MM.1S (cell line): ENCODE measurements around the gene GBP1.

Experiments used
- DNase-seq: peaks from one replicate; pipeline ENCODE4 v3.0.0-alpha.2; 2015
- H2AFZ ChIP-seq: fragments of 300-600 bp; sonication (generic); 2 replicates; pipeline ENCODE4 v1.6.0; 2016; ENCODE audit warnings: antibody characterized with exemption, low read length
- H3F3A ChIP-seq: fragments of 300-600 bp; sonication (generic); 2 replicates; pipeline ENCODE4 v1.6.1; 2016; ENCODE audit warnings: mild to moderate bottlenecking, antibody characterized with exemption, low read length, moderate library complexity, mixed read lengths; ENCODE audit not compliant: insufficient read depth
- H3K27ac ChIP-seq: fragments of 300-600 bp; sonication (generic); 2 replicates; pipeline ENCODE4 v1.5.1; 2016; ENCODE audit warnings: mild to moderate bottlenecking, low read length
- H3K27me3 ChIP-seq: fragments of 300-600 bp; sonication (generic); replicated peaks from 2 replicates; pipeline ENCODE4 v1.6.0; 2016; ENCODE audit warnings: low read length; ENCODE audit not compliant: insufficient read depth
- H3K36me3 ChIP-seq: fragments of 300-600 bp; sonication (generic); replicated peaks from 2 replicates; pipeline ENCODE4 v1.6.1; 2016; ENCODE audit warnings: mild to moderate bottlenecking, low read length, mixed read lengths; ENCODE audit not compliant: insufficient read depth
- H3K4me1 ChIP-seq: fragments of 300-600 bp; sonication (generic); 2 replicates; pipeline ENCODE4 v1.6.1; 2016; ENCODE audit warnings: low read length, mixed read lengths
- H3K4me2 ChIP-seq: fragments of 300-600 bp; sonication (generic); 2 replicates; pipeline ENCODE4 v1.6.0; 2016; ENCODE audit warnings: low read depth, low read length
- H3K4me3 ChIP-seq: fragments of 300-600 bp; sonication (generic); 2 replicates; pipeline ENCODE4 v1.5.1; 2016; ENCODE audit warnings: low read length, mixed read lengths
- H3K79me2 ChIP-seq: fragments of 300-600 bp; sonication (generic); 2 replicates; pipeline ENCODE4 v1.6.1; 2016; ENCODE audit warnings: mixed run types, low read length, mixed read lengths
- H3K9ac ChIP-seq: fragments of 300-600 bp; sonication (generic); 2 replicates; pipeline ENCODE4 v1.6.1; 2016; ENCODE audit warnings: low read length, mixed read lengths
- H3K9me2 ChIP-seq: fragments of 300-600 bp; sonication (generic); replicated peaks from 2 replicates; pipeline ENCODE4 v1.6.1; 2016; ENCODE audit warnings: mild to moderate bottlenecking, low read length, mixed read lengths; ENCODE audit not compliant: insufficient read depth
- H3K9me3 ChIP-seq: fragments of 300-600 bp; sonication (generic); replicated peaks from 2 replicates; pipeline ENCODE4 v1.6.1; 2016; ENCODE audit warnings: mild to moderate bottlenecking, low read length, mixed read lengths; ENCODE audit not compliant: insufficient read depth
- H4K20me1 ChIP-seq: fragments of 300-600 bp; sonication (generic); 2 replicates; pipeline ENCODE4 v1.6.1; 2016; ENCODE audit warnings: mild to moderate bottlenecking, low read length, moderate library complexity, mixed read lengths; ENCODE audit not compliant: insufficient read depth
- EZH2 ChIP-seq: fragments of 300-600 bp; sonication (generic); optimal IDR thresholded peaks from 2 replicates; pipeline ENCODE3; 2017; ENCODE audit warnings: low read depth, mild to moderate bottlenecking, antibody characterized with exemption, low read length, mixed read lengths
- EZH2phosphoT487 ChIP-seq: fragments of 300-600 bp; sonication (generic); IDR thresholded peaks from 2 replicates; pipeline ENCODE4 v1.6.1; 2018; ENCODE audit warnings: antibody characterized with exemption, low read length
- TF ChIP-seq, protein P1 (sequence below): fragments of 300-600 bp; sonication (generic); IDR thresholded peaks from 2 replicates; pipeline ENCODE4 v1.5.1; 2016; ENCODE audit warnings: antibody characterized with exemption, low read length, mixed read lengths

The GBP1 gene

DNA sequence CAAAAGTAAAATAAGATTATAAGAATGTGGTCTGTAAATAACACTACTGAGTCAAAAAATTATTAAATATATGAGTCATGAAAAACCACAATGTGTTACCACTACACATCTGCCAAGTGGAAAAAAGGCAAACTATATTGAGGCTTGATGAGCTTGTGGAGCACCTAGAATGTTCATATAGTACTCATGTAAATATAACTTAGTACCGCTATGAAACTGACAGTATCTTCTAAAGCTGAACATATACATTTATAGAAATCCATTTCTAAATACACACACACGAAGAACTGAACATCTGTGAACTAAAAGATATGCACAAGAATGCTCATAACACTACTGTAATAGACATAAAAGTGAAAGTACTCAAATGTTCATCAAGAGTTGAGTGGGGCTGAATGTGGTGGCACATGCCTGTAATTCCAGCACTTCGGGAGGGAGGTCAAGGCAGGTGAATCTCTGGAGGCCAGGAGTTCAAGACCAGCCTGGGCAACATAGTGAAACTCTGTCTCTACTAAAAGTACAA is 23.8 kb downstream of the GBP1 start:
- Histone ChIP-seq H3K4me1 (no peaks in the 10 kb centered on the region), H3K79me2 (no peaks in the 10 kb centered on the region), H3K4me3 (no peak overlapping the region), H2AFZ (no peak overlapping the region), H3K36me3 (no peaks in the 10 kb centered on the region), H3K4me2 (no peak overlapping the region), H4K20me1 (no peaks in the 10 kb centered on the region), H3K9me2 (0 out of 2 replicates have a peak, but pooled peaks cover 3% of the 10 kb centered on the region), H3F3A (no peaks in the 10 kb centered on the region), H3K9me3 (no peaks in the 10 kb centered on the region), H3K27me3 (no peaks in the 10 kb centered on the region), H3K27ac (no peak overlapping the region), H3K9ac (no peak overlapping the region)
- TF ChIP-seq, protein P1, sequence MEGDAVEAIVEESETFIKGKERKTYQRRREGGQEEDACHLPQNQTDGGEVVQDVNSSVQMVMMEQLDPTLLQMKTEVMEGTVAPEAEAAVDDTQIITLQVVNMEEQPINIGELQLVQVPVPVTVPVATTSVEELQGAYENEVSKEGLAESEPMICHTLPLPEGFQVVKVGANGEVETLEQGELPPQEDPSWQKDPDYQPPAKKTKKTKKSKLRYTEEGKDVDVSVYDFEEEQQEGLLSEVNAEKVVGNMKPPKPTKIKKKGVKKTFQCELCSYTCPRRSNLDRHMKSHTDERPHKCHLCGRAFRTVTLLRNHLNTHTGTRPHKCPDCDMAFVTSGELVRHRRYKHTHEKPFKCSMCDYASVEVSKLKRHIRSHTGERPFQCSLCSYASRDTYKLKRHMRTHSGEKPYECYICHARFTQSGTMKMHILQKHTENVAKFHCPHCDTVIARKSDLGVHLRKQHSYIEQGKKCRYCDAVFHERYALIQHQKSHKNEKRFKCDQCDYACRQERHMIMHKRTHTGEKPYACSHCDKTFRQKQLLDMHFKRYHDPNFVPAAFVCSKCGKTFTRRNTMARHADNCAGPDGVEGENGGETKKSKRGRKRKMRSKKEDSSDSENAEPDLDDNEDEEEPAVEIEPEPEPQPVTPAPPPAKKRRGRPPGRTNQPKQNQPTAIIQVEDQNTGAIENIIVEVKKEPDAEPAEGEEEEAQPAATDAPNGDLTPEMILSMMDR, result no peak
- TF ChIP-seq EZH2phosphoT487 (no peak), EZH2 (no peak)
- DNase-seq, result no peak

DNA sequence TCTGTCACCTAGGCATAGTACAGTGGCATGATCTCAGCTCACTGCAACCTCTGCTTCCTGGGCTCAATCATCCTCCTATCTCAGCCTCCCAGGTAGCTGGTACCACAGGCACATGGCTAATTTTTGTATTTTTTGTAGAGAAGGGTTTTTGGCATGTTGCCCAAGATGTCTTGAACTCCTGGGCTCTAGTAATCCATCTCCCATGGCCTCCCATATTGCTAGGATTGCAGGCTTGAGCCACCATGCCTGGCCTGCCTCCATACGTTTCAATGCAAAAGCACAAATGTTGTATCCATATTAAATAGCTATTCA is 24.7 kb downstream of the GBP1 start:
- 0 out of 2 replicates have a peak, but pooled peaks cover 3% of the 10 kb centered on the region for H3K9me2 ChIP-seq
- H3K27me3 ChIP-seq, result no peaks in the 10 kb centered on the region
- H3F3A ChIP-seq, result no peaks in the 10 kb centered on the region
- no peak overlapping the region for H3K9ac ChIP-seq
- H3K79me2 ChIP-seq, result no peaks in the 10 kb centered on the region
- no peak overlapping the region for H3K4me3 ChIP-seq
- TF ChIP-seq EZH2phosphoT487 (no peak), EZH2 (no peak)
- TF ChIP-seq, protein P1, result no peak
- no peaks in the 10 kb centered on the region for H3K9me3 ChIP-seq
- H2AFZ ChIP-seq, result no peak overlapping the region
- no peaks in the 10 kb centered on the region for H4K20me1 ChIP-seq
- H3K36me3 ChIP-seq, result no peaks in the 10 kb centered on the region
- no peaks in the 10 kb centered on the region for H3K4me1 ChIP-seq
- H3K27ac ChIP-seq, result no peak overlapping the region
- no peak overlapping the region for H3K4me2 ChIP-seq
- DNase-seq, result no peak

DNA sequence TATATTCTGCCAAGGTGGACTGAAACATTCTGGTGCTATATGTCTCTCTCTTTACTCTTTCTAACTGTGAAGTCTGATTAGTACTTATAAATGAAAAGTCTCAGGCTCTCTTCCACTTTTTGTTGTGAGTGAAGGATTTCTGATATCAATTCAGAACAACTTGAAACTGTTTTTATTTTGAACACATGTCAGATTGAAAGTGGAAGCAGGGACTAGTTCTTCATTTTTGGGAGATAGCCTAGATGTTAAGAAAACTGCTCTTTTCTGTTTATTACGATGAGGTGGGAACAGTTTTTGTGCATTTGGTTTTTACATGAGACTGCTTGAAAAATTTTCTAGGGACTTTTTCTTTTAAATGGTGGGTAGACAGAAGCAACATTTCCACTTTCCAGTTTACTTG is 27.8 kb downstream of the GBP1 start:
- Histone ChIP-seq H3F3A (no peaks in the 10 kb centered on the region), H3K36me3 (no peaks in the 10 kb centered on the region), H3K4me3 (no peak overlapping the region), H3K4me2 (no peak overlapping the region), H3K4me1 (no peaks in the 10 kb centered on the region), H2AFZ (no peak overlapping the region), H3K9me3 (no peaks in the 10 kb centered on the region), H4K20me1 (no peaks in the 10 kb centered on the region), H3K79me2 (no peaks in the 10 kb centered on the region), H3K27me3 (no peaks in the 10 kb centered on the region), H3K9me2 (0 out of 2 replicates have a peak, but pooled peaks cover 3% of the 10 kb centered on the region), H3K9ac (no peak overlapping the region), H3K27ac (no peak overlapping the region)
- TF ChIP-seq, protein P1, result no peak
- no peak for TF ChIP-seq EZH2phosphoT487
- DNase-seq, result no peak
